Sigmoid colon (tissue), 4 donors: ENCODE results near the gene IFNLR1.

Experiments used
- CTCF ChIP-seq, 4 experiments: fragments of 450-650 bp in 3 of 4; fragments of 200-600 bp in 1 of 4; IDR thresholded peaks; one replicate each; pipeline ENCODE4 v1.5.1; 2016 to 2019; ENCODE audit warnings: antibody characterized with exemption in 4 of 4, mild to moderate bottlenecking in 3 of 4, moderate library complexity in 2 of 4
- EP300 ChIP-seq, 4 donors: sonication (generic); formaldehyde crosslinking; IDR thresholded peaks; one replicate each; pipeline ENCODE4 v1.6.1; 2017; ENCODE audit warnings: antibody characterized with exemption in 4 of 4
- POLR2A ChIP-seq, 2 donors: fragments of 450-650 bp; IDR thresholded peaks; one replicate each; pipeline ENCODE4 v1.6.1; 2016; ENCODE audit warnings: antibody characterized with exemption in 2 of 2, mild to moderate bottlenecking in 2 of 2, moderate library complexity in 2 of 2
- POLR2AphosphoS5 ChIP-seq, 4 donors: sonication (generic); formaldehyde crosslinking; IDR thresholded peaks; one replicate each; pipeline ENCODE4 v1.6.1; 2017; ENCODE audit warnings: antibody characterized with exemption in 4 of 4

- no peak for TF ChIP-seq POLR2AphosphoS5 (IDR thresholded peaks at IDR 0.05)
- TF ChIP-seq CTCF (IDR thresholded peaks at IDR 0.05): no peak
- TF ChIP-seq EP300 (IDR thresholded peaks at IDR 0.05): no peak
- TF ChIP-seq POLR2A (IDR thresholded peaks at IDR 0.05): no peak
These were observed 20.1 kb downstream of the IFNLR1 start for GRCh38 chr1:24167008-24167407.
